Gastrocnemius medialis (tissue), 4 donors: ENCODE data around the gene MVB12A.
A peak's percentile ranks its signal among the peaks of the same experiment; 100 is the strongest.

Source experiments
- CTCF ChIP-seq, 5 experiments: fragments of 450-650 bp in 3 of 5; fragments of 200-600 bp in 2 of 5; sonication (generic) in 2 of 5; IDR thresholded peaks in 4 of 5; conservative IDR thresholded peaks in 1 of 5; 1 replicate in 4 of 5; 2 replicates in 1 of 5; pipeline ENCODE4 v1.5.1; 2016 to 2019; ENCODE audit warnings: antibody characterized with exemption in 5 of 5, mild to moderate bottlenecking in 3 of 5, moderate library complexity in 3 of 5
- POLR2A ChIP-seq, 2 donors: fragments of 450-650 bp; IDR thresholded peaks; one replicate each; pipeline ENCODE4 v1.6.1; 2017; ENCODE audit warnings: antibody characterized with exemption in 2 of 2, mild to moderate bottlenecking in 2 of 2, moderate library complexity in 2 of 2

- TF ChIP-seq CTCF (IDR thresholded peaks at IDR 0.05 in 4 of 5, conservative IDR thresholded peaks at IDR 0.05 in 1 of 5) = peak in 1 of 5 experiments; percentile 7
- peak in 1 of 2 donors; percentile 45 for TF ChIP-seq POLR2A (IDR thresholded peaks at IDR 0.05)
Observed at GRCh38 chr19:17419621-17420474, at the start of gene MVB12A.
